ENCODE measurements around the gene LRRC52.

Gene LRRC52, protein sequence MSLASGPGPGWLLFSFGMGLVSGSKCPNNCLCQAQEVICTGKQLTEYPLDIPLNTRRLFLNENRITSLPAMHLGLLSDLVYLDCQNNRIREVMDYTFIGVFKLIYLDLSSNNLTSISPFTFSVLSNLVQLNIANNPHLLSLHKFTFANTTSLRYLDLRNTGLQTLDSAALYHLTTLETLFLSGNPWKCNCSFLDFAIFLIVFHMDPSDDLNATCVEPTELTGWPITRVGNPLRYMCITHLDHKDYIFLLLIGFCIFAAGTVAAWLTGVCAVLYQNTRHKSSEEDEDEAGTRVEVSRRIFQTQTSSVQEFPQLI

DNA sequence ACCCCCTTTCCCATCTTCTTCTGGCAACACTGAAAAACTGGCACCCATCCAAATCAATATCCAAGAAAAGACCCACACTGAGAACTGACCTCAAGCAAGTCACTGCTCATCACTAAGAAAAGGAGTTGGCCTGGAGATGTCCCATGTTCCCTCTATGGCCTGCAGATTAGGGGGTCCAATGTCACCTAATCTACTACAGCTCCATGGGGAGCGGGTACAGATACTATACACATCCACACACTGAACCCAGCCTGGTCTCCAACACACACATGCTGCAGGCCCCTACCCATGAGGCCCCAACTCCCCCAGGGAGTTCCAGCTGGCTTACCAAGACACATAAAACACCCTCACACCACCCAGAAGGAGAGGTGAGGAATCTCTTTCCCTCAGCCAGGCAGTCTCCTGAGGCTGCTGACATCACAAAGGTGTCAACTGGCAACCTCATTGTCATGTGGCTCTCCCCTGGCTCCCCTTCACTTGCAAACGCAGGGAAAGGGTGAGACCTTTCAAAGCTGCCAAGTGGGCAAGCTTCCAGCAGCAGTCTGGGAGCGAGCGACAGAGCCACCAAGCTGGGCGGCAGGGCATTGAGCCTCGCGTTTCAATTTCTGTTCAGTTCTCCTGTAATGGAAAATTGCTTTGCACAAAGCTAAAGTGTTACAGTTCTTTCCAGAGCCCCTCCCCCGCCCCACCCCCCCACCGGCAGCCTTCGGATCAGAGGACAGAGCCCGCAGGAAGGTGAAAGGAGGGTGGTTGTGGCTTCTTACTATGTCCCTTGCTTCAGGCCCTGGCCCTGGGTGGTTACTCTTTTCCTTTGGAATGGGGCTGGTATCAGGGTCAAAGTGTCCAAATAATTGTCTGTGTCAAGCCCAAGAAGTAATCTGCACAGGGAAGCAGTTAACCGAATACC is at the start of gene LRRC52:
LRRC52 (plus strand) TSS at position 469 of the 907 bp plus-strand sequence; CDS start at position 766, 297 bp downstream.
- Histone ChIP-seq H3K4me2 (no peak within 1 kb of the TSS), H3K27ac (no peak within 1 kb of the TSS), H3K9me3 (no peaks in the 10 kb centered on the region), H4K20me1 (no peaks in the 10 kb centered on the region), H3K27me3 (no peaks in the 10 kb centered on the region), H3K4me3 (no peak within 1 kb of the TSS), H3K9ac (no peak within 1 kb of the TSS), H3K4me1 (no peaks in the 10 kb centered on the region), H3K36me3 (no peaks in the 10 kb centered on the region)
- TF ChIP-seq Cebpa-rat (IDR thresholded peaks at IDR 0.05), result no peak

DNA sequence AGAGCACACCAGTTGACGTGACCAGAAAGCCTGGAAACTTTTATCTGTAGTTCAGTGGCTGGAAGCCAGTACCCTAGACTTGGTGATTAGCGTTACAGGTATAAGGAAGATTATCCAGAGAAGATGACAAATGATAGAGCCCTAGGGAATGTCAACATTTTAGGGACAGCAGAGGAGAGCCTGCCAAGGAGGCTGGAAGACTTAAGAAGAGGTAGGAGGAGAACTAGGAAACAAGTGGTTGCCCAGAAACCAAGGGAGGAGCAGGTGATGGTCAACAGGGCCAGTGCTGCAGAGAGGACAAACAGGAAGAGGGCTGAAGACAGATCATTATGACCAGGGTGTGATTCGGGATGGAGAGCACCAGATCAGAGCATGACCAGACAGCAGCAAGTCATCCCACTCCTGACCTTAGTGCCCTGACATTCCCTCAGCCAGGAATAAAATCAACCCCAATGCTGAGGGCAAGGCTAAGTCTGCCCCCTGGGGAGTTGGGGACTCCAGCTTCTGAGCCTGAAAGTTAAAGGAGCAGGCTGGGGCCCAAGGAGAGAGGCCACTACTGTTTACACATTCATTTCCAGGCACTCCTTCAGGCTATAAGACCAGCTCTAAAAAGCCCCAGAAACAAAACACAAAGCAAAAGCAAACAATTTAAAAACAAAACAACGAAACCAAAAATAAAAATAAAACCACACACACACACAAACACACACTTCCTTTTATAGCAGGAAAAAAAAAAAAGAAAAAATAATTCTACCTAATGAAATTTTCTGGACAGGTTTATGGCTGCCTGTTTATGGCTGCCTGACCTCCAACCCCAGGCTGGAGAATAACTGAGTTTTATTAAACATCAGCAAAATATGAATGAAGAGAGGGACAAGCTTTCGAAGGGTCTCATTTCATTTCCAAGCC is 48.6 kb upstream of the LRRC52 start:
- H3K9me3 ChIP-seq, result no peaks in the 10 kb centered on the region
- H4K20me1 ChIP-seq, result no peaks in the 10 kb centered on the region
- TF ChIP-seq Cebpa-rat (IDR thresholded peaks at IDR 0.05), result no peak
- H3K4me3 ChIP-seq, result no peak overlapping the region
- no peaks in the 10 kb centered on the region for H3K36me3 ChIP-seq
- no peak overlapping the region for H3K9ac ChIP-seq
- H3K4me2 ChIP-seq, result no peak overlapping the region
- H3K27me3 ChIP-seq, result no peaks in the 10 kb centered on the region
- no peak overlapping the region for H3K27ac ChIP-seq
- peaks cover 13% of the 10 kb centered on the region for H3K4me1 ChIP-seq

DNA sequence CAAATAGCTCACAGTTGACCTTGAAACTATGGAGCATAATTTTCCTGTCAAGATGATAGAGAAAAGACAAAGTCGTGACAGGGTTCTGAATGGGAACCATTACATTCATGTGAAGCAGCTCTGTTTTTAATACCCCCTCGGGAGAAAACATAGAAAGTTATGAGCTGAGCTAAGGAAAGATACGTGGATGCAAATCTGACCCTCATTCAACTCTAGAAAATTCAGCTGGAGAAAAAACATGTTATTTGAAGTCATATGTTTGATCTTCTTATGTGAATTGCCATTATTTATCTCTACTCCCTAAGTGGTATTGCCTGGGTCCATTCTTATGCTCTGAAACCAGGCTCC is 48.0 kb upstream of the LRRC52 start:
- no peak overlapping the region for H3K27ac ChIP-seq
- no peaks in the 10 kb centered on the region for H4K20me1 ChIP-seq
- peaks cover 13% of the 10 kb centered on the region for H3K4me1 ChIP-seq
- no peaks in the 10 kb centered on the region for H3K27me3 ChIP-seq
- no peak overlapping the region for H3K9ac ChIP-seq
- no peak overlapping the region for H3K4me3 ChIP-seq
- no peak for TF ChIP-seq Cebpa-rat (IDR thresholded peaks at IDR 0.05)
- H3K4me2 ChIP-seq, result peak overlapping the region; percentile 10; the same call in 1 of the 2 replicates
- H3K9me3 ChIP-seq, result no peaks in the 10 kb centered on the region
- H3K36me3 ChIP-seq, result no peaks in the 10 kb centered on the region

DNA sequence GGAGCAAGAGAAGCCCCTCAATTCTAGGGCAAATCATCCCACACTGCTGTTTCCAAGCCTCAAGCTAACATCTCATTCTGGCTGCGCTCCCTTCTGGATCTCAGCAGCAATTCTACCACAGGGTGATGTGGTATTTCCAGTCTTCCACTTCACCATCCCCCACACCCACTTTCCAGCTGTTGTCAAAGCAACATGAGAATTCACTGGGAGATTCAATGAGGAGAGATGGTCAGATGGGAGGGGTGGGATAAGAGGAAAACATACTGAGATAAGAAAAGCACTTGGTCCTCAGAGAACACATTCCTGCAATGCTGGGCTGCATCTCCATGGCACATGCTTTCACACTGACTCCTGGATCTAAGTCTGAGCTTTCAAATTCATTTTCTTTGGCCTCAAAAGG is 47.3 kb upstream of the LRRC52 start:
- Histone ChIP-seq H3K4me1 (peaks cover 13% of the 10 kb centered on the region), H3K27ac (no peak overlapping the region), H4K20me1 (no peaks in the 10 kb centered on the region), H3K27me3 (no peaks in the 10 kb centered on the region), H3K36me3 (no peaks in the 10 kb centered on the region), H3K9me3 (no peaks in the 10 kb centered on the region), H3K4me2 (peak overlapping the region; percentile 10; the same call in 1 of the 2 replicates), H3K4me3 (no peak overlapping the region), H3K9ac (no peak overlapping the region)
- TF ChIP-seq Cebpa-rat (IDR thresholded peaks at IDR 0.05), result no peak

DNA sequence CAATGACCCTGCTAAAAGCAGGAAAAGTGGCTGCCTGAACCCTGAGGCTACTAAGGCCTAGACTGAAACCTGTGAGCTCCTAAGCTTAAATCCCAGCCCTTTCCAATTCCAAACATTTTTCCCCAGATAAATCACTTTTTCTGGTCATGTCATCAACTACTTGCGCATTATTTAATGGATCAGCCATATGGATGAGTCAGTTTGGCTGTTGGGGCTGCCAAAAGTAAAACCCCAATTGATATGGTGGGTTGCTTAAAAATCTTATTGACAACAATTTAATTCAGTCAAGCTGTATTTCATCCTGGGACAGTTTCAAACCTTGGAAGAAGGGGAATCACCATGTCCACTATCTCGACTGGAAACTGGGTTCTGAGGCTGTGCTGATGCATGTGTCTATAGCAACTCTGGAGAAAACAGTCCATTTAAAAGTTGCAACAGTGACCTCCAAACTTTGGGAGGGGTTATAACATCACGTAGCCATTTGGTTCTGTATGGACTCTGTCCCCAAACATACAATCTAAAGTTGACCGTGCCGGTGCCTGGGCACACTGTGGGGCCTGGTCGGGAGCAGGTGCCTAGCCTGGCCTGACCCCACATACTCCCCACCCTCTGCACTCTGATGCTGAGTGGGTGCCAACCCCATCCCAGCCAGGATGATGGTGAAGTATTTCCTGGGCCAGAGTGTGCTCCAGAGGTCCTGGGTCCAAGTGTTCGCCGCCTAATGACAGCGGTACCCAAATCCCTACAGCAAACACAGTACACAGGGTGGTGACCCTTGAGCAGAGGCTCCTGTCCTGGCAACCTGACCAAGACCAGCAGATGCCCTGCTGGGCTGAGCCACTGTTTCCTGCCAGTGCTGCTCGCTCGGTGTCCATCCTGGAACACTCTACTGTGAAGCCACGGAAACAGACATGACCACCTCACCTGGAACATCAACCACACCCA is 46.5 kb upstream of the LRRC52 start:
- H3K4me1 ChIP-seq, result peaks cover 13% of the 10 kb centered on the region
- no peak overlapping the region for H3K9ac ChIP-seq
- no peak overlapping the region for H3K4me3 ChIP-seq
- no peaks in the 10 kb centered on the region for H3K36me3 ChIP-seq
- H3K9me3 ChIP-seq, result no peaks in the 10 kb centered on the region
- H3K4me2 ChIP-seq, result no peak overlapping the region
- H3K27me3 ChIP-seq, result no peaks in the 10 kb centered on the region
- no peaks in the 10 kb centered on the region for H4K20me1 ChIP-seq
- no peak overlapping the region for H3K27ac ChIP-seq
- TF ChIP-seq Cebpa-rat (IDR thresholded peaks at IDR 0.05), result no peak

DNA sequence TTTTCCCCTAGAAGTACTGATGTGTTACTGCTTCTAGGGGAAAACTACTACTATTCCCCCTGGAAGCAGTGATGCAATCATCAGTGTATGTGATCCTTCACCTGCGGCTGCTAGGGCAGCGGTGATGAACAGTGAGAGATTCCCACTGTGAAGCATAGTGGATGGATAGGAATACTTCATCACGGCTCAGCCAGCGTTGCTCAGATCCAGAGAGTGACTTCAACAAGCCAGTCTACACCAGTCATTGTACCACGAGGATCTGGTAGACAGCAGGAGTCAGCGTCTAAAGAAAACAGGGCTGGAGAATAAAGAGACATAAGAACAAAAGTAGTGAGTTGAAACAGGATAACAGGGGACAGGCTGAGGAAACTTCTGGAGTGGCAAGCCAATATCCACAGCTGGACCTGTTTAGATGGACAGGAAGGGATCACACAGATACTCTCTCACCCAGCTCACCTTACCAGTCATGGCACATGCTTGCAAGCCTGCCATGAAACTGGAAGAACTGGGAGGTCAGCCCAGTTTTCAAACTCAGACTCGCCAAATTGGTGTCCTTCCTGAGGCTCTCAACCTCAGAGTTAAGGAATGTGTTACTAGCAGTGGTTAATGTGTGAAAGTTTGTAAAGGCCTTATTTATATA is 42.4 kb upstream of the LRRC52 start:
- Histone ChIP-seq H3K9me3 (no peaks in the 10 kb centered on the region), H3K36me3 (no peaks in the 10 kb centered on the region), H3K4me1 (no peaks in the 10 kb centered on the region), H3K9ac (no peak overlapping the region), H3K4me3 (no peak overlapping the region), H3K27me3 (no peaks in the 10 kb centered on the region), H3K4me2 (no peak overlapping the region), H3K27ac (no peak overlapping the region), H4K20me1 (no peaks in the 10 kb centered on the region)
- TF ChIP-seq Cebpa-rat (IDR thresholded peaks at IDR 0.05), result no peak

DNA sequence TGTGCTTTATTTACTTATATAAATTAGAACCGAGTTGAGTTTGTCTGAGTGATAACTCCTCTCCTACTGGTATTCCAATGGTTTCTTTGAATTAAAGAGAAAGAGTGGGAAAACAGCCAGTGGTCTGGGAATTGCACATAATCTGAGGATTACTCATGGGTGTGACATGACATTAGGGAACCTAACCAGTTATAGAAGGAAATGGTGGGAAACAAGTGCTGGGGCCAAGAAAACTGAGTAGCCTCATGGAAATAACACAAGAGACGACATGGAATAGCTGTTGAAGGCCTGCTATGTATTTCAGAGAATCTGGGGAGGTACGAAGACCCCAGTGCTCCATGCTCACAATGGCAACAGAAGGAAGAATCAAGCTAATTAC is 41.8 kb upstream of the LRRC52 start:
- no peak overlapping the region for H3K9ac ChIP-seq
- H3K27ac ChIP-seq, result no peak overlapping the region
- no peaks in the 10 kb centered on the region for H3K27me3 ChIP-seq
- no peaks in the 10 kb centered on the region for H3K36me3 ChIP-seq
- H3K4me2 ChIP-seq, result no peak overlapping the region
- no peaks in the 10 kb centered on the region for H4K20me1 ChIP-seq
- TF ChIP-seq Cebpa-rat (IDR thresholded peaks at IDR 0.05), result no peak
- no peaks in the 10 kb centered on the region for H3K4me1 ChIP-seq
- H3K4me3 ChIP-seq, result no peak overlapping the region
- H3K9me3 ChIP-seq, result no peaks in the 10 kb centered on the region

DNA sequence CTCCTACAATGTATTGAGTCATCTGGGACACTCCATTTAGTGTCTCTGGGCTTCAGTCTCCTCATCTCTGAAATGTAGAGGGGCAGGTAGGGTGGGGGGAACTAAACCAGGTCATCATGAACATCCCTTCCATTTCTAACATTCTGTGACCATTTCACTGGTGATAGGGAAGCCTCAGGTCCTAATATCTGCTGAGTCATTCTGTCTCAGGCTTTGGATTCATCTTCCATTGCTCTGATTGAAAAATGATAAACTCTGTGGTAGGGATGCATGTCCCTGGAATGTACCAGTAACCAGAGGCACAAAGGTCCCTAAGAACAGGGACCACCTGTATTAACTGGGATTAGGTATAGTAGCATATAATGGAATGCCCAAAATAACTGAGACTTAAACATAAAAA is 36.2 kb upstream of the LRRC52 start:
- Histone ChIP-seq H4K20me1 (no peaks in the 10 kb centered on the region), H3K27ac (no peak overlapping the region), H3K4me2 (no peak overlapping the region), H3K27me3 (no peaks in the 10 kb centered on the region), H3K36me3 (no peaks in the 10 kb centered on the region), H3K4me3 (no peak overlapping the region), H3K9me3 (no peaks in the 10 kb centered on the region), H3K9ac (no peak overlapping the region), H3K4me1 (no peaks in the 10 kb centered on the region)
- no peak for TF ChIP-seq Cebpa-rat (IDR thresholded peaks at IDR 0.05)
